Femur (tissue), 1 donor: ENCODE data around the gene MROH9.

Source experiments
- DNase-seq: peaks from one replicate; pipeline ENCODE4 v3.0.0-alpha.2; 2017

The MROH9 gene

DNA sequence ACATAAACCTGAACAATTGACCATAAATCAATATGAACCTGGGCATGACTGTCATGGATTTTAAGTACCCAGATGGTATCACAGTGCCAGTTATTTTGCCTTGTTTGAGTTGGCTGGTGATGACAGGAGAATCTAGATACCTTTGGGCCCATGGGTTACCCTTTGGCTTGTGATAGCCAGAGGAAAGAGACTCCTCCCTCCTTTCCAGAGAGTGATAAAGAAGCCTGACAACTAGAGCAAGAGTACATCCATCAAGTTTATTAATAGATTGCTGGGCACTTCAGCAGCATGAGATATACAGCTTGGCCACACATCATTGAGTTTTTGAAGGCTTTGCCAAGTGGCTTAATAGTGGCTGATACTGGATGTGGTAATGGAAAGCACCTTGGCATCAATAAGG, 148.8 kb downstream of the MROH9 start:
- DNase-seq = no peak

DNA sequence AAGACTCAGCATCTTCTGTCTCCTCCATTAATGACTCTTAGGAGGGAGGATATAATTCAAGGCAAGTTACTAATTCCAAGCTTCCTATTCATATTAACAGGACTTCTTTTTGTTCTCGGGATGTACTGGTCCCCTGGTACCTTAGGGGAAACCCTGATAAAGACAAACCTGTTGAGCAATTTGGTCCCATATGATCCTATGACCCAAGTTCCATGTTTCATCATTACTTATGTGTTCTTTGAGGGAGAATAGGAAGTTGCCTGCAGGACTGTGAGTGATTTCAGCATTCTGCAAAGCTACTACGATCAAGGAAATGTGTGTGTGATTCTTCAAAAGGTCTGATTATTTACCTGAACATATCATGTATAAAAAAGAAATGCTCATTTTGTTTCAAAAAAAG, 149.5 kb downstream of the MROH9 start:
- no peak for DNase-seq

DNA sequence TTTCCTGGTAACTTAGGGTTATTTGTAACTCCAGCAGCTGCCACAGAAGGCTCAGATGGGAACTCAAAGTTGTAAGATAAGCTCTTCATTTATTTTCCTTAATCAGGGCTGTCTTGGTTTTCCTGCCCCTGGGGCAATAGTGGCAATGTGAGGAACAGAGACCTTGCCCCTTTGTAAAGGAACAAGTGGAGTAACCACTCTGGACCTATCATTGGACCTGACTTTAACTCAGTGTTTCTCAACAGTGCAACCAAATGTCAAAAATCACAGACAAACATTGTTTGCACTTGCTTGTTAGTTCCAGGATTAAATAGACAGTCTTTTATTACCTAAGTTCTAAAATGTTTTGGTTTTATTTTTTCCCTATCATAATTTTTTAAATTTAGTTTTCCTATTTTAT, 152.6 kb downstream of the MROH9 start:
- no peak for DNase-seq

DNA sequence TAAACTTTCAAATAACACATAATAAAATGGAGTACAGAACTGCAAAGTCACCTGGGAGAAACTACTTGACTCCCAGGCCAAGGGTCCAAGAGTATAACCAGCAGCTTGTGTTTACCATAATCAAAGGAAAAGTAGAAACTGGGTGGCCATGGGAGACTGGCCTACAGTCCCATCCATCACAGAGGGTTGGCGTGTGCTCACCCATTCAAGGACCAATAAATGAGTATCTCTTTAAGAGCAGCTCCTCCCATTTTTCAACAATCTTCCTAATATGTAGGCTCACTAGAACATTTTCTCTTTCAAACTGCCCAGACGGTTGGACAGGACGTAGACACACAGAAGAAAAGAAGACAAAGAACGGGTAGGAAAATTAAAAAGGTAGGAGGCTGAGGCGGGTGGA, 155.3 kb downstream of the MROH9 start, which contains the start of gene FMO3:
TSS of gene FMO3 (plus strand) at position 302 of the 400 bp plus-strand sequence. CDS start 1,754 bp downstream, outside the sequence.
- no peak for DNase-seq

DNA sequence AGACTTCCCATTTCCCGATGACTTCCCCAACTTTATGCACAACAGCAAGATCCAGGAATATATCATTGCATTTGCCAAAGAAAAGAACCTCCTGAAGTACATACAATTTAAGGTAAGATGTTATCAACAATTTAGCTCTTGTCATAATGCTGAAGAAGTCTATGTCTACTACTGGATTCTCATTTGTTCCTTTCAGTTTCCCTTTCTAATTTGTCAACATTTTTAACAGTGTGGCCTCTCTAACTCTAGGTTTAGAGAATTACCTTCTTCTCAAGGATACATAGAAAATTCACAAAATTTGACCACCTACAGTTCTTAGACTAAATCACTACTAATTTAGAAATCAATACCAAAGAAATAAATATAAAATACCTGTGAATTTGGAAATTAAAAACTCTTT, 168.5 kb downstream of the MROH9 start:
- DNase-seq = no peak

DNA sequence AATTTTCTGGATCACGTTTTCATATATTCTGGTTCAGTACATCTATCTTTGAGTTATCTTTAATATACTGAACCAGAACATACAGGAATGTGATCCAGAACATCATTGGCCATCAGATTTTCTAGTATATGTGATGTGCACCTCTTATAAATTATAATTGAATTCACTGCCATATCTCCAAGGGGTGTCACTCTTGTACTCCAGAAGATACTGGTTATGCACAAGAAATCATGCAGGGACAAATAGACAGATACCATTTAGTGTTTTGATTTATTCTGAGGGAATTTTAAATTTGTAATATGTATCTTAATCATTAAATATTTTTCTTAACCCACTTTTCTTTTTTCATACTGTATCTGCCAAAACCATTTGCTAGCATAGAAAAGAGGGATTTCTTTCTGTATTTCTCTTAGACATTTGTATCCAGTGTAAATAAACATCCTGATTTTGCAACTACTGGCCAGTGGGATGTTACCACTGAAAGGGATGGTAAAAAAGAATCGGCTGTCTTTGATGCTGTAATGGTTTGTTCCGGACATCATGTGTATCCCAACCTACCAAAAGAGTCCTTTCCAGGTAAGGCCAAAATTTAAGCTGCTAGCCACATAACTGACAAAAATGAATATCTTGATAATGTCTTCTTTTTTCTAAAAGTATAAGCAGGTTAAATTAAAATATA, 172.1 kb downstream of the MROH9 start:
- DNase-seq = no peak

DNA sequence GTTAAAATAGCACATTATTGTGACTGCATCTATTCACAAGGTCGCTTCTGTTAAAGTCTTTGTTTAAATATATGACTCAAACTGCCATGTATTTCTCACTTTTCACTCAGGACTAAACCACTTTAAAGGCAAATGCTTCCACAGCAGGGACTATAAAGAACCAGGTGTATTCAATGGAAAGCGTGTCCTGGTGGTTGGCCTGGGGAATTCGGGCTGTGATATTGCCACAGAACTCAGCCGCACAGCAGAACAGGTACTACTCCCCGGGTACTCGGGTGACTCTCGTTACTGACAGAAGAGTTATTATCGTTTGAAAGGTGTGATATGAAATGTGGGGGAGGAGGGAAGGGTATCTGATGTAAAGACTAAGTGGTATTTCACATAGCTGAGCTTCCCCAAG, 172.6 kb downstream of the MROH9 start:
- no peak for DNase-seq

DNA sequence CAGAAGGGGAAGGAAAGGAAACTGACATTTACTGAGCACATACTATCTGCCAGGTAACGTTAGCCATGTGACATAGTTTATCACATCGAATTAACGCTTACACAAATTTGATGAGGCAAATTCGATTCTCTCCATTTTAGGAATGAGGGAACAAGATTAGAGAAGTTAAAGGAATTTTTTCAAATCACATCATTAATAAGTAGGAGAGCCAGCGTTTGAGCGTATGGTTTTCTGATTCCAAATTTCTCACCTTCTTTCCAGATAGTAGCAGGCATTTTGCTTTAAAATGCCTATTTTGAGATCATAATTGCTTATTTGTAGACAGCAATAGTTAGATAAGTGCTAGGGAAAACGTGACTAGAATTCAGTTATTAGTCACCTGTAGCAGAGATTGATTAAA, 174.6 kb downstream of the MROH9 start:
- DNase-seq = no peak

DNA sequence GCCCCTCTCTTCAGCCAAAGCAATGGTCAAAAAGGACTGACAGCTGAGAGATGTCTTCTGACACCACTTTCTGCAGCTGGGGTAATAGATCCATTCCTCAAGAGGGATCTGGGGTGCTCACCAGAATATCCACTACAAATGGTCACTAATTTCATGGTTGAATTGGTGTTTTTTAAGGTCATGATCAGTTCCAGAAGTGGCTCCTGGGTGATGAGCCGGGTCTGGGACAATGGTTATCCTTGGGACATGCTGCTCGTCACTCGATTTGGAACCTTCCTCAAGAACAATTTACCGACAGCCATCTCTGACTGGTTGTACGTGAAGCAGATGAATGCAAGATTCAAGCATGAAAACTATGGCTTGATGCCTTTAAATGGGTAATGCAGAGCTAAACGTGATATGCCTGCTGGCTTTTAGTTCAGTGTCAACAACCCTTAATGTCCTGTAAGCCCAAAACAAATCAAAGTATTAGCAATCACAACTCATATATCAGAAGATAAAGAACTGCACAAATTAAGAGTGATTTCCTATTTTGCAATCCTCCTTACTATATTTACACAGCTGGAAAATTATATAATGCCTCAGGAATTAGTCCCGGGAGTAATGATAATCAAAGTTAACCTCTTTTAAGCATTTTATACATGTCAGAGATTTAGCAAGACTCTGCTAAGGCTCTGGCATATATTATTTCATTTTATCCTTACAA, 175.4 kb downstream of the MROH9 start:
- DNase-seq = no peak

DNA sequence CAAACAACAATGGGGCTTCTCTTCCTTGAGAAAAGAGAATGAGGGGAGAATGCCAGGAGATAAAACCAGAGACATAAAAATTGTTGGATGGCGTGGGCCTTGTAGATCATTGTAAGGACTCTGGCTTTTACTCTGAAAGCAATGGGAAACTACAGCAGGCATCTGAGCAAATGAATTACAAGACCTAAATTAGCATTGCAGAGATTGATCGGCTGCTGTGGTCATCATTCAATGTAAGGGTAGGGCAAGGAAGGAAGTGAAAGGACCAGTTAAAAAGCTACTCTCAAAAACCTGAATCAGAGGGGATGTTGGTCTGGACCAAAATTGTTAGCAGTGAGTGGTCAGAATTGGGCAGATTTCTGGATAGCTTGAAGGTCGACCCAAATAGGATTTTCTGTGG, 176.8 kb downstream of the MROH9 start:
- no peak for DNase-seq

DNA sequence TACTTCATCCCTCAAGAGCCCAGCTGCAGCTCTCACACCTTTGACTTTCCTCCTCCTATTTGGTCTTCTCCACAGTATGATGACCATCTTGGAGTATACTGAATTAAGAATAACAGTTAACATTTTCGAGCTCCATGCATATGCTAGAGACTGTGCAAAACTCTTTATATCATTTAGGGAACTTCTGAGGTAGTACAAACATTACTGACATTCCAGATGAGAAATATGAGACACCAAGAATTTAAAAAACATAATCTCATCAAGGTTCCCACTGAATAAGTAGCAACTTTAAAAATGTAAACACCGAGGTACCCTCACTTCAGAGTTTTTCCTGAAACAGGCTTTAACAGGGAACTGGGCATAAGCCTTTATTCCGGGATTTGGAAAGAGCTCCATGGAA, 178.0 kb downstream of the MROH9 start:
- no peak for DNase-seq
